ENCODE data around the gene NPDC1.

NPDC1 gene

GRCh38 chr9:137027369-137028262, 18.4 kb downstream of the NPDC1 start, which contains the start of gene ABCA2:
Gene ABCA2, minus strand, starts transcription at chr9:137028237. Its CDS starts 97 bp downstream, at chr9:137028140.
- H3K4me3 ChIP-seq (ENCODE audit: low read length), result peak within 1 kb of the TSS; percentile 58
- H3K27me3 ChIP-seq (ENCODE audit: insufficient read depth, low read length), result no peaks in the 10 kb centered on the region
- H2AFZ ChIP-seq (ENCODE audit: low read depth, low read length), result peak within 1 kb of the TSS; percentile 89
- no peaks in the 10 kb centered on the region for H3K9me3 ChIP-seq (ENCODE audit: low read length)
- H3K4me1 ChIP-seq (ENCODE audit: insufficient read depth, low read length), result peaks cover 33% of the 10 kb centered on the region
- no peaks in the 10 kb centered on the region for H3K36me3 ChIP-seq (ENCODE audit: insufficient read depth, low read length)

GRCh38 chr9:137026828-137027227, 19.1 kb downstream of the NPDC1 start:
- Histone ChIP-seq H3K36me3 (ENCODE audit: insufficient read depth, low read length) (no peaks in the 10 kb centered on the region), H3K9me3 (ENCODE audit: low read length) (no peaks in the 10 kb centered on the region), H2AFZ (ENCODE audit: low read depth, low read length) (no peak overlapping the region), H3K4me3 (ENCODE audit: low read length) (peak overlapping the region; percentile 58), H3K27me3 (ENCODE audit: insufficient read depth, low read length) (no peaks in the 10 kb centered on the region), H3K4me1 (ENCODE audit: insufficient read depth, low read length) (peaks cover 33% of the 10 kb centered on the region)

DNA sequence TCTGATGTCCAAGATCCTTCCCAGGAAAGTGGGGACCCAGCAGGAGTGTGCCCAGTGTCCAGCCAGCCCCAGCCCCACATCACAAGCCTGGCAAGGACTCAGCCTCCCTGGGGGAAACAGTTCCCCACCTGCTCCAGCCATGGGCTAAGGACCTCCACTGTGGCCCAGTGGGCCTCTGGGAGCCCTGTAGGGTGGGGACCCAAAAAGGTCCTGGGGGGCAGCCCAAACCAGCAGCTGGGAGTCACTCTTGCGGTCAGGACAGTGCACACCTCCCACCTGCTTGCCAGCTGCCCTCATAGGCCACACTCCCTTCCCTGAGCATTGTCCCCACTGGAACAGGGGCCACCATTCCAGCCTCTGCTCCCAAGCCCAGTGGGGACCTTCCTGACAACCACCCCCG, 19.6 kb downstream of the NPDC1 start:
- Histone ChIP-seq H3K27me3 (ENCODE audit: insufficient read depth, low read length) (no peaks in the 10 kb centered on the region), H2AFZ (ENCODE audit: low read depth, low read length) (no peak overlapping the region), H3K9me3 (ENCODE audit: low read length) (no peaks in the 10 kb centered on the region), H3K4me3 (ENCODE audit: low read length) (no peak overlapping the region), H3K4me1 (ENCODE audit: insufficient read depth, low read length) (peaks cover 33% of the 10 kb centered on the region), H3K36me3 (ENCODE audit: insufficient read depth, low read length) (no peaks in the 10 kb centered on the region)

DNA sequence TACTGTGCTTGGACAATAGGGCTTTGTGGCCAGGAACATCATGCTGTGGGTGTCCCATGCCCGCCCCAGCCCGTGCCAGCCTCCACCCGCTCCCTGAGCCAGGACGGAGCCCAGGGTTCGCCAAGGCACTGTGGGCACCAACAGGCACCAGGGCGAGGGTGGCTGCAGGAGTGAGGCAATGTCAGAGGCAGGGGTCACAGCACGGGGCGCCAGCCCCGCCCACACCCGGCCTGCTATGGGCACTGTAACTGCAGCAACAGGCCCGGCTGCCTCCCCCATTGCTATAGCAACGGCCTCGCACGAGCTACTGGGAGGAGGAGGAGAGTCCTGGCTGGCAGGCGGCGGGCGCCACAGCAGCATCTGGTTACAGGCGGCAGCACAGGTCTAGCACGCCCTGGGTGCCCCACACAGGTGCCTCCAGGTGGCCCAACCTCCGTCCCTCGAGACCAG, 20.4 kb downstream of the NPDC1 start:
- Histone ChIP-seq H3K4me1 (ENCODE audit: insufficient read depth, low read length) (peaks cover 33% of the 10 kb centered on the region), H3K9me3 (ENCODE audit: low read length) (no peaks in the 10 kb centered on the region), H2AFZ (ENCODE audit: low read depth, low read length) (no peak overlapping the region), H3K27me3 (ENCODE audit: insufficient read depth, low read length) (no peaks in the 10 kb centered on the region), H3K4me3 (ENCODE audit: low read length) (no peak overlapping the region), H3K36me3 (ENCODE audit: insufficient read depth, low read length) (no peaks in the 10 kb centered on the region)

GRCh38 chr9:137023583-137023991, 22.4 kb downstream of the NPDC1 start:
- no peaks in the 10 kb centered on the region for H3K36me3 ChIP-seq (ENCODE audit: insufficient read depth, low read length)
- peaks cover 32% of the 10 kb centered on the region for H3K4me1 ChIP-seq (ENCODE audit: insufficient read depth, low read length)
- H3K9me3 ChIP-seq (ENCODE audit: low read length), result no peaks in the 10 kb centered on the region
- H2AFZ ChIP-seq (ENCODE audit: low read depth, low read length), result no peak overlapping the region
- H3K4me3 ChIP-seq (ENCODE audit: low read length), result no peak overlapping the region
- no peaks in the 10 kb centered on the region for H3K27me3 ChIP-seq (ENCODE audit: insufficient read depth, low read length)

GRCh38 chr9:137023157-137023556, 22.8 kb downstream of the NPDC1 start:
- no peaks in the 10 kb centered on the region for H3K9me3 ChIP-seq (ENCODE audit: low read length)
- H2AFZ ChIP-seq (ENCODE audit: low read depth, low read length), result no peak overlapping the region
- no peaks in the 10 kb centered on the region for H3K36me3 ChIP-seq (ENCODE audit: insufficient read depth, low read length)
- peaks cover 30% of the 10 kb centered on the region for H3K4me1 ChIP-seq (ENCODE audit: insufficient read depth, low read length)
- H3K27me3 ChIP-seq (ENCODE audit: insufficient read depth, low read length), result no peaks in the 10 kb centered on the region
- no peak overlapping the region for H3K4me3 ChIP-seq (ENCODE audit: low read length)

GRCh38 chr9:137022662-137023008, 23.3 kb downstream of the NPDC1 start:
- Histone ChIP-seq H3K4me3 (ENCODE audit: low read length) (no peak overlapping the region), H3K4me1 (ENCODE audit: insufficient read depth, low read length) (peaks cover 30% of the 10 kb centered on the region), H3K27me3 (ENCODE audit: insufficient read depth, low read length) (no peaks in the 10 kb centered on the region), H3K9me3 (ENCODE audit: low read length) (no peaks in the 10 kb centered on the region), H2AFZ (ENCODE audit: low read depth, low read length) (no peak overlapping the region), H3K36me3 (ENCODE audit: insufficient read depth, low read length) (no peaks in the 10 kb centered on the region)

- Histone ChIP-seq H3K36me3 (ENCODE audit: insufficient read depth, low read length) (peaks cover under 1% of the 10 kb centered on the region), H3K4me3 (ENCODE audit: low read length) (no peak overlapping the region), H3K9me3 (ENCODE audit: low read length) (peaks cover 2% of the 10 kb centered on the region), H3K27me3 (ENCODE audit: insufficient read depth, low read length) (no peaks in the 10 kb centered on the region), H2AFZ (ENCODE audit: low read depth, low read length) (no peak overlapping the region), H3K4me1 (ENCODE audit: insufficient read depth, low read length) (peaks cover 25% of the 10 kb centered on the region)
Observed at GRCh38 chr9:137021979-137022661, 23.9 kb downstream of the NPDC1 start.

DNA sequence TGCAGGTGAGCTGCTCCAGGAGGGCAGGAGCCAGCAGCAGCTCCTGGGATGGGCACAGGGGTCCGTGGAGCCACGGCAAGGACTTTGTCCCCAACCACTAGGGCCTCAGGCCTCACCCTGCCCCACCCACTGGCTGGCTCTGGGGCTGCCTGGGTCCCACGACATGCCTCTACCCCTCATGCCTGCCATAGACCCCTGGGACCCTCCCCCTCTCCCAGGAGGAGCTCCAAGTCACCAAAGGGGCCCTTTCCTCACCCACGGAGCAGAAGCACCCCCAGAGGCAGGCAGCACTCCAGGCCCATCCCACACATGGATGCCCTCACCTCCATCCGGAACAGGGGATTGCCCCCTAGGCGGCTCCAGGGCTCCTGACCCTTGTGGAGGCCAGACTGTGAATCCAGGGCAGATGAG, 24.4 kb downstream of the NPDC1 start:
- peaks cover 6% of the 10 kb centered on the region for H3K36me3 ChIP-seq (ENCODE audit: insufficient read depth, low read length)
- H3K4me1 ChIP-seq (ENCODE audit: insufficient read depth, low read length), result peaks cover 20% of the 10 kb centered on the region
- no peak overlapping the region for H2AFZ ChIP-seq (ENCODE audit: low read depth, low read length)
- H3K4me3 ChIP-seq (ENCODE audit: low read length), result no peak overlapping the region
- no peaks in the 10 kb centered on the region for H3K27me3 ChIP-seq (ENCODE audit: insufficient read depth, low read length)
- H3K9me3 ChIP-seq (ENCODE audit: low read length), result peaks cover 2% of the 10 kb centered on the region

DNA sequence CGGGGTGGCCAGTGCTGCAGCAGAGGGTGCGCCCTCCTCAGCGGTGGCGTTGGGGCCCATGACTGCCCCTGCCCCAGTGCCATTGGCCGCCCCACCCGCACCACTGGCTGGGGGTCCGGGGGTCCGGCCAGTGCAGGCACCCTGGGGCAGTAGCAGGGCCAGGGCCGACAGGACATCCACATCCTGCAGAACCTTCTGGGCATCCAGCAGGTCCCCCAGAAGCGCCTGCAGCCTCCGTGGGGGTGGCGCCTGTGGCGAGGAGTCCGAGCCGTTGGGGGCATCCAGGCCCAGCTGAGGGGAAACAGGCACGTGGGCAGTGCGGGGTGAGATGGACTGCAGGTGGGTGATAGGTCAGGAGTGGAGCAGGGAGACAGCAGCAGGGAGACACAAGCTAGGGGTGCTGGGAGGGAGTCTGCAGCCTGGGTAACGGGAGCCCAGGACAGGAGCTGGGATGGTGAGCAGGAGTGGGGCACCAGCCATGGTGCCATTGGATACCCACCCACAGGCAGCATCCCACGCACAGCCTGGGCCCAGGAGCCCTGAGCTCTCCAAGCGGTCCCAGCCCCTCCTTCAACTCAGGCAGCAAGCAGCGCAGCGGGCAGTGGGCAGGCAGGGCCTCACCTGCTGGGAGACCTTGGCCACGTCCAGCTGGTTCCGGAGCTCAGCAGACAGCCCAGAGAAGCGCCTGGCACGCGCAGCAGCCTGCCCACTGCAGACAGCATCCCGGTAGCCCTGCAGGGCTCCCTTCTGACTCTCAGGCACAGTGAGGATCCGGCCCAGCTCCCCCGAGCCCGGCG, 25.0 kb downstream of the NPDC1 start:
- H2AFZ ChIP-seq (ENCODE audit: low read depth, low read length), result no peak overlapping the region
- no peak overlapping the region for H3K4me3 ChIP-seq (ENCODE audit: low read length)
- H3K4me1 ChIP-seq (ENCODE audit: insufficient read depth, low read length), result peaks cover 14% of the 10 kb centered on the region
- H3K36me3 ChIP-seq (ENCODE audit: insufficient read depth, low read length), result peaks cover 9% of the 10 kb centered on the region
- no peaks in the 10 kb centered on the region for H3K27me3 ChIP-seq (ENCODE audit: insufficient read depth, low read length)
- H3K9me3 ChIP-seq (ENCODE audit: low read length), result peaks cover 2% of the 10 kb centered on the region

DNA sequence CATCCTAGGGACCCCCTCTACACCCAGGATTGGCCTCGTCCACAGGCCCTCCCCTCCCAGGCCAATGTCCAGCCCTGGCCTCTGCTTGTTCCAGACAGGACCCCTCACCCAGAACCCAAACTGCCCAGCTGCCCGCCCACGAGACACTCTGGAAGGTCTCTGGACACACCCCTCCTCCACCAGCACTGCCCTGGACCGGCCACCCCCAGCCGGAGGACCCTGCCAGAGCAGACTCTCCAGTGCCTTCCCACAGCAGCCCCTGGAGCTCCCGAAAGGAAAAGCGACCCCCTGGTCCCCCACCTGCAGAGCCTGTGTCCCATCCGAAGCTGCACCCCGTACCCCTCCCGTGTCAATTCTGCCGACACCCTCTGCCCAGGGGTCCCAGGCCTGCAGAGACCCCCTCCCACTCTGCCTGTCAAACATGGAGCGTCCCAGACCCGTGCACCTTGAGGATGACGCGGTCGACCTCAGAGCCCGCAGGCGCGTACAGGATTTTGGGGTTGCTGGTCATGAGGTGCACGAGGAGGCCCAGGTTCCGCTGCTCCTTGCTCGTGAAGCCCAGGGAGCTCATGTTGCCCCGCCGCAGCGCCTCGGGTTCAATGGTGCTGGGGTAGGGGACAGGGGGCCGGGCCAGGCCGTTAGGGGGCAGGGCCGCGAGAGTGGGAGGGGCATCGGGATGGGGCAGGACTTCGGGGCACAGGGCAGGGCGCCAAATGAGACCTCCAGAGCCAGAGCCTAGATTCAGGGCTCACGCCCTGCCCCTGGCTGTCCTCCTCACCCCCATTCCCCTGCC, 25.9 kb downstream of the NPDC1 start:
- Histone ChIP-seq H3K4me1 (ENCODE audit: insufficient read depth, low read length) (peaks cover 5% of the 10 kb centered on the region), H3K9me3 (ENCODE audit: low read length) (peaks cover 2% of the 10 kb centered on the region), H3K36me3 (ENCODE audit: insufficient read depth, low read length) (peaks cover 16% of the 10 kb centered on the region), H3K27me3 (ENCODE audit: insufficient read depth, low read length) (no peaks in the 10 kb centered on the region), H2AFZ (ENCODE audit: low read depth, low read length) (no peak overlapping the region), H3K4me3 (ENCODE audit: low read length) (no peak overlapping the region)

DNA sequence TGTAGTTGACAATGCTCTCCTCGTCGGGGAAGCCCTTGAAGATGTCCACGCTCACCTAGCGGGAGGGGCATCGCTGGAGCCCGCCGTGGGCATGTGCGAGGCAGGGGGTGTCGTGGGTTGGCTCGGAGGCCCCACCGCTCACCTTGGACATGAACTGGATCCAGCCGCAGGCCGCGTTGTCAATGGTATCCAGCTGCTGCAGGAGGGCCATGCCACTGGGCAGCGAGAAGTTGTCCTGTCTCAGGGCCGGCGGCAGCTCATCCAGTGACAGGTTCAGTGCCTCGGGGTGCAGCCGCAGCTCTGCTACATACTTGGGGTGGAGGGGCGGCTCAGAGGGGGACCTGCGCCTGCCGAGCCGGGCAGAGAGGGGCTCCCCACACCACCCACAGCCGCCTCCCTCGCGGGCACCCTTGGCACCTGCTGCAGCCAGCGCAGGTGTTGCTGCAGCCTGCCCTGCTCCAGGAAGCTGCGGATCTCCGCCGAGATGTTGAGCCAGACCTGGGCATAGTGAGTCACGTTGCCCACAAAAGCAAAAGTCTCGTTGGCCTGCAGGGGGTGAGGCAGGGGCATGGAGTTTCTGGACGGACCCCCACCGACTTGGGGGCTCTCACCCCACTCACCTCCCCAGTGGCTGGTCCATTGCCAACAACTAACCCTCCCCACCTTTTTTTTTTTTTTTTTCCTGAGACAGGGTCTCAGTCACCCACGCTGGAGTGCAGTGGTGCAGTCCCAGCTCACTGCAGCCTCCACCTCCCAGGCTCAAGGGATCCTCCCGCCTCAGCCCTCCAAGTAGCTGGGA, 27.0 kb downstream of the NPDC1 start:
- H3K4me1 ChIP-seq (ENCODE audit: insufficient read depth, low read length), result peaks cover 3% of the 10 kb centered on the region
- H3K4me3 ChIP-seq (ENCODE audit: low read length), result no peak overlapping the region
- H3K27me3 ChIP-seq (ENCODE audit: insufficient read depth, low read length), result no peaks in the 10 kb centered on the region
- no peak overlapping the region for H2AFZ ChIP-seq (ENCODE audit: low read depth, low read length)
- H3K9me3 ChIP-seq (ENCODE audit: low read length), result peaks cover 2% of the 10 kb centered on the region
- peaks cover 25% of the 10 kb centered on the region for H3K36me3 ChIP-seq (ENCODE audit: insufficient read depth, low read length)

Data from neuron (in vitro differentiated cells).